Hepatocyte (in vitro differentiated cells): Measurements from ENCODE around the gene HINT2. TPM values are rescaled to one million over a fixed set of nuclear protein-coding genes. Genes with fewer than 3 reads are reported as not detected.

Source experiments
- DNase-seq: peaks from one replicate; pipeline ENCODE4 v3.0.0-alpha.2; 2016; ENCODE audit warnings: low spot score
- H2AFZ ChIP-seq: fragments of 200-600 bp; sonication (generic); 2 replicates; pipeline ENCODE4 v1.6.0; 2016; ENCODE audit warnings: antibody characterized with exemption, mild to moderate bottlenecking
- H3K27ac ChIP-seq: fragments of 200-600 bp; sonication (generic); 2 replicates; pipeline ENCODE4 v1.5.1; 2016; ENCODE audit warnings: mild to moderate bottlenecking
- H3K27me3 ChIP-seq: fragments of 200-600 bp; sonication (generic); 2 replicates; pipeline ENCODE4 v1.6.1; 2016
- H3K36me3 ChIP-seq: fragments of 200-600 bp; sonication (generic); replicated peaks from 2 replicates; pipeline ENCODE4 v1.5.1; 2016; ENCODE audit warnings: low read depth; ENCODE audit not compliant: insufficient read depth
- H3K4me1 ChIP-seq: fragments of 200-600 bp; sonication (generic); 2 replicates; pipeline ENCODE4 v1.5.1; 2016; ENCODE audit warnings: mild to moderate bottlenecking, moderate library complexity; ENCODE audit not compliant: insufficient read depth
- H3K4me2 ChIP-seq: fragments of 200-600 bp; sonication (generic); 2 replicates; pipeline ENCODE4 v1.6.0; 2016
- H3K4me3 ChIP-seq: fragments of 200-600 bp; sonication (generic); 2 replicates; pipeline ENCODE4 v1.5.1; 2016; ENCODE audit warnings: mild to moderate bottlenecking
- H3K79me2 ChIP-seq: fragments of 200-600 bp; sonication (generic); 2 replicates; pipeline ENCODE4 v1.6.0; 2017; ENCODE audit warnings: mild to moderate bottlenecking
- H3K9me2 ChIP-seq: fragments of 200-600 bp; sonication (generic); replicated peaks from 2 replicates; pipeline ENCODE4 v1.6.0; 2017; ENCODE audit warnings: mild to moderate bottlenecking; ENCODE audit not compliant: insufficient read depth
- H3K9me3 ChIP-seq: fragments of 200-600 bp; sonication (generic); 2 replicates; pipeline ENCODE4 v1.5.1; 2016; ENCODE audit warnings: low read depth, mild to moderate bottlenecking
- H4K20me1 ChIP-seq: fragments of 200-600 bp; sonication (generic); 2 replicates; pipeline ENCODE4 v1.6.0; 2016; ENCODE audit warnings: mild to moderate bottlenecking; ENCODE audit not compliant: insufficient read depth, poor library complexity, severe bottlenecking
- CTCF ChIP-seq: fragments of 200-600 bp; sonication (generic); IDR thresholded peaks from 2 replicates; pipeline ENCODE4 v1.5.1; 2016; ENCODE audit warnings: antibody characterized with exemption, mild to moderate bottlenecking; ENCODE audit not compliant: poor library complexity
- EZH2 ChIP-seq: fragments of 200-600 bp; sonication (generic); IDR thresholded peaks from 2 replicates; pipeline ENCODE4 v1.6.1; 2016; ENCODE audit warnings: antibody characterized with exemption, mild to moderate bottlenecking, borderline replicate concordance
- EZH2phosphoT487 ChIP-seq: fragments of 200-600 bp; sonication (generic); IDR thresholded peaks from one replicate; pipeline ENCODE4 v1.6.1; 2018; ENCODE audit warnings: antibody characterized with exemption, mild to moderate bottlenecking, low read depth, moderate library complexity; ENCODE audit not compliant: unreplicated experiment, severe bottlenecking
- WGBS: methylation state at CpG from one replicate; pipeline ENCODE4 v1.1.6; 2016; ENCODE audit warnings: low lambda C conversion rate; ENCODE audit errors: missing lambda C conversion rate; 5-methylcytosine and 5-hydroxymethylcytosine counted together
- polyA plus RNA-seq: library from polyadenylated mRNA; unstranded; fragments of >200 nt; fragmentation: Nextera tagmentation; extraction: Ambion mirVana; gene quantifications from 2 replicates; pipeline ENCODE4 v1.2.1, GENCODE V29; 2016
- total RNA-seq: library from RNA; depleted of rRNA; stranded (reverse); fragments of >200 nt; gene quantifications from 2 replicates; pipeline ENCODE4 v1.2.3, GENCODE V29; 2014

HINT2 gene
- total and polyA plus RNA-seq, 2 experiments from 2014 or later = 45.7 to 87.3 TPM

GRCh38 chr9:35771943-35772342 lies 42.9 kb downstream of the HINT2 start:
- Histone ChIP-seq H3K9me3 (no peaks in the 10 kb centered on the region), H3K36me3 (no peaks in the 10 kb centered on the region), H3K9me2 (no peaks in the 10 kb centered on the region), H3K4me3 (no peak overlapping the region), H3K4me1 (peaks cover 11% of the 10 kb centered on the region), H3K27me3 (no peaks in the 10 kb centered on the region), H3K79me2 (peaks cover 12% of the 10 kb centered on the region), H2AFZ (no peak overlapping the region), H4K20me1 (no peaks in the 10 kb centered on the region), H3K27ac (peak overlapping the region; percentile 51), H3K4me2 (no peak overlapping the region)
- DNase-seq = peak; percentile 49
- TF ChIP-seq CTCF = no peak
- no peak for TF ChIP-seq EZH2phosphoT487
- no peak for TF ChIP-seq EZH2
- WGBS = 67% methylated on average over 3 of the region's 3 CpGs

GRCh38 chr9:35771534-35771933 lies 43.3 kb downstream of the HINT2 start:
- no peak overlapping the region for H3K4me3 ChIP-seq
- H3K36me3 ChIP-seq = no peaks in the 10 kb centered on the region

GRCh38 chr9:35771075-35771433 lies 43.8 kb downstream of the HINT2 start:
- H4K20me1 ChIP-seq = no peaks in the 10 kb centered on the region
- no peaks in the 10 kb centered on the region for H3K36me3 ChIP-seq
- no peaks in the 10 kb centered on the region for H3K9me3 ChIP-seq
- no peak for TF ChIP-seq CTCF
- TF ChIP-seq EZH2phosphoT487 = no peak
- TF ChIP-seq EZH2 = no peak
- H2AFZ ChIP-seq = no peak overlapping the region
- peak overlapping the region; percentile 51 for H3K27ac ChIP-seq
- peaks cover 19% of the 10 kb centered on the region for H3K79me2 ChIP-seq
- no peaks in the 10 kb centered on the region for H3K27me3 ChIP-seq
- DNase-seq = no peak
- H3K4me3 ChIP-seq = no peak overlapping the region
- H3K9me2 ChIP-seq = no peaks in the 10 kb centered on the region
- WGBS = 45% methylated on average over 4 of the region's 4 CpGs
- H3K4me1 ChIP-seq = peaks cover 11% of the 10 kb centered on the region
- peak overlapping the region; percentile 4 for H3K4me2 ChIP-seq

More at GRCh38 chr9:35771534-35771933, 43.3 kb downstream of the HINT2 start:
- Histone ChIP-seq H3K4me1 (peaks cover 11% of the 10 kb centered on the region), H3K9me3 (no peaks in the 10 kb centered on the region), H4K20me1 (no peaks in the 10 kb centered on the region), H3K27ac (peak overlapping the region; percentile 51), H2AFZ (no peak overlapping the region), H3K9me2 (no peaks in the 10 kb centered on the region), H3K4me2 (peak overlapping the region; percentile 4), H3K79me2 (peaks cover 14% of the 10 kb centered on the region), H3K27me3 (no peaks in the 10 kb centered on the region)
- whole genome bisulfite sequencing = 55% methylated on average over 1 of the region's 1 CpG
- TF ChIP-seq CTCF (no peak), EZH2 (no peak), EZH2phosphoT487 (no peak)
- DNase-seq = no peak

- WGBS = 89% methylated on average over 1 of the region's 1 CpG
- Histone ChIP-seq H2AFZ (no peak overlapping the region), H3K4me3 (no peak overlapping the region), H3K27ac (no peak overlapping the region), H3K27me3 (no peaks in the 10 kb centered on the region), H3K4me2 (no peak overlapping the region), H3K9me3 (no peaks in the 10 kb centered on the region), H3K79me2 (peaks cover 23% of the 10 kb centered on the region), H3K9me2 (no peaks in the 10 kb centered on the region), H4K20me1 (no peaks in the 10 kb centered on the region), H3K4me1 (peaks cover 11% of the 10 kb centered on the region), H3K36me3 (no peaks in the 10 kb centered on the region)
- TF ChIP-seq CTCF (no peak), EZH2phosphoT487 (no peak), EZH2 (no peak)
- DNase-seq = no peak
These were observed 45.1 kb downstream of the HINT2 start for GRCh38 chr9:35769763-35770162.
